ENCODE measurements around the gene ACER1. TPM values are rescaled to one million over a fixed set of nuclear protein-coding genes. Genes with fewer than 3 reads are reported as not detected.

Gene ACER1, protein sequence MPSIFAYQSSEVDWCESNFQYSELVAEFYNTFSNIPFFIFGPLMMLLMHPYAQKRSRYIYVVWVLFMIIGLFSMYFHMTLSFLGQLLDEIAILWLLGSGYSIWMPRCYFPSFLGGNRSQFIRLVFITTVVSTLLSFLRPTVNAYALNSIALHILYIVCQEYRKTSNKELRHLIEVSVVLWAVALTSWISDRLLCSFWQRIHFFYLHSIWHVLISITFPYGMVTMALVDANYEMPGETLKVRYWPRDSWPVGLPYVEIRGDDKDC
- total RNA-seq: not detected in 2 replicates

DNA sequence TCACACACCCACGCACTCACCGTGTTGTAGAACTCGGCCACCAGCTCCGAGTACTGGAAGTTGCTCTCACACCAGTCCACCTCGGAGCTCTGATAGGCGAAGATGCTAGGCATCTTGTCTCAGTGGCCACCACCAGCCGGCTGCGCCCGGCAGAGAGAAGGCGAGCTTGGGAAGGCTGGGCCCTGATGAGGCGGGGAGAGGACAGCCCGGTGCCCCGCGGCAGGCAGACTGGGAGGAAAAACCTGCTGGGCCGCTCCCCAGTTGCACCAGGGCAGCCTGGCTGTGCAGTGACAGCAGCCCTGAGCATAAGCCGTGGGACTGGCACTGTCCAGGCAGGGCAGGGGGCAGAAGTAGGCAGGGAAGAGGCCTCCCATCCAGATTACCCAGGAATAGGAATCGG lies at the start of gene ACER1:
ACER1 (minus strand) TSS at position 174 of the 400 bp plus-strand sequence; CDS start at position 113, 61 bp downstream.

DNA sequence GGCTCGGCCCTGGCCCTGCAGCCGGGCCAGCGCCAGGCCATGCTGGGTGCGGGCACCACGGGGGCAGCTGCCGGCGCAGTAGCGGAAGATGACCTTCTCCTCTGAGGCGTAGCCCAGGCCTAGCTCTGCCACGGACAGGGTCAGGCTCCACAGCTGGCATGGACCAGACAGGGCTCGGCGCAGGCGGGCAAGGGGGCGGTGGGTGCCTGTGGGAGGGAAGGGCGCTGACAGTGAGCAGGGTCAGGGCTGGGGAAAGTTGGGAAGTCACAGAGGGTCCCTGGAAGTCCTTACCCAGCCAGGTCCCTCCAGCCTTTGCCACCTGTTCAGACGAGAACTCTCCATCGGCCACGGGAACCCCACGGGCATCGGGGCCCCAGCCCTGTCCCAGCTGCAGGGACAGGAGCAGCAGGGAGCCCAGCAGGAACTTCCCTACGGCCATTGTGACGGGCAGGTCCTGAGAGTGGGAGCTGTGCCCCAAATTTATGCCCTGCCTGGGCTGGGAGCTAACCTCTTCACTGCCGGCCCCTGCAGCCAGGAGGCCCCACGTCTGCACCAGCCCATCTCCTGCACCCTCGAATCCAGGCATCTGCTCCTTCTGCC lies 42.1 kb upstream of the ACER1 start, which contains the start of gene PSPN:
PSPN (minus strand) TSS at position 523 of the 600 bp plus-strand sequence; CDS start at position 439, 84 bp downstream.

DNA sequence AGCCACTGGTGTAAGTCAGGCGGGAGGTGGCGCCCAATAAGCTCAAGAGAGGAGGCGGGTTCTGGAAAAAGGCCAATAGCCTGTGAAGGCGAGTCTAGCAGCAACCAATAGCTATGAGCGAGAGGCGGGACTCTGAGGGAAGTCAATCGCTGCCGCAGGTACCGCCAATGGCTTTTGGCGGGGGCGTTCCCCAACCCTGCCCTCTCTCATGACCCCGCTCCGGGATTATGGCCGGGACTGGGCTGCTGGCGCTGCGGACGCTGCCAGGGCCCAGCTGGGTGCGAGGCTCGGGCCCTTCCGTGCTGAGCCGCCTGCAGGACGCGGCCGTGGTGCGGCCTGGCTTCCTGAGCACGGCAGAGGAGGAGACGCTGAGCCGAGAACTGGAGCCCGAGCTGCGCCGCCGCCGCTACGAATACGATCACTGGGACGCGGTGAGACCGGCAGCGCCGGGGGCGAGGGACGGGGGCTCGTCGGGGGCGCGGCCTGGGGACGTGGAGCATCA lies 39.2 kb upstream of the ACER1 start, which contains the start of gene ALKBH7:
ALKBH7 (plus strand) TSS at position 201 of the 502 bp plus-strand sequence; CDS start at position 228, 27 bp downstream.

DNA sequence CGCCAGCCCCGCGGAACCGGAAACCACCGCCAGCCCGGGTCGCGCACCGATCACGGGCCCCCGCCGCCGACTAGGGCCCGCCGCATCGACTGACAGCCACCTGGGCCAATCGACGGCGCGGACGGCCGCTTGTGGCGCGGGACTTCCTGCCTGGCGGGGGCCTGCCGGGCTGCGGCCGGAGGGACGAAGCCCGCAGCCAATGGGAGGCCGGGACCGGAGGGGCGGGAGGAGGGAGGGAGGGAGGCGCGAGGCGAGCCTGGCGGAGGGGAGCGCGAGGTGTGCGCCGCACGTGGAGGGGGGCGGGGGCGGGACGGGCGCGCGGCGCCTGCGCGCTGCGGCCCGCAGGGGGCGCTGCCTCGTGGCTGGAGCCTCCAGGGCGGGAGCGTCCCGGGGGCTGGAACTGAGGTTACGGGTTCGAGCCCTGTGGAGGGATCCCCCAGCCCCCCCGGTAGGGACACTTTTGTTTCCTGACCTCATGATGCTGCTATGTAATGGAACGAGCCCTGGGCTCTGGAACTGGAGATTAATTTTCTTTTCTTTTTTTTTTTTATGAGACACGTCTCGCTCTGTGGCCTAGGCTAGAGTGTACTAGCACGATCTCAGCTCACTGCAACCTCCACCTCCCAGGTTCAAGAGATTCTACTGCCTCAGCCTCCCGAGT lies 53.4 kb downstream of the ACER1 start, which contains the start of gene MLLT1:
MLLT1 (minus strand) TSS at position 45 of the 661 bp plus-strand sequence. CDS start 191 bp downstream, outside the sequence.

Other genes starting within 250 kb of the ACER1 start
- gene RFX2, start 223.1 kb downstream of the ACER1 start, total RNA-seq: 2.5 and 3.5 TPM in 2 replicates
- gene ACSBG2, start 197.9 kb downstream of the ACER1 start, total RNA-seq: not detected in 2 replicates
- gene MLLT1, start 53.6 kb downstream of the ACER1 start, total RNA-seq: 20.4 and 44.3 TPM in 2 replicates
- gene CLPP, start 27.9 kb upstream of the ACER1 start, total RNA-seq: 128 and 177 TPM in 2 replicates
- gene ALKBH7, start 39.2 kb upstream of the ACER1 start, total RNA-seq: 67.6 and 91.1 TPM in 2 replicates
- gene PSPN, start 42.3 kb upstream of the ACER1 start, total RNA-seq: 0.26 and 1.4 TPM in 2 replicates
- gene GTF2F1, start 59.6 kb upstream of the ACER1 start, total RNA-seq: 37.9 and 71.2 TPM in 2 replicates
- gene KHSRP, start 91.2 kb upstream of the ACER1 start, total RNA-seq: 182 and 196 TPM in 2 replicates
- gene SLC25A41, start 100.2 kb upstream of the ACER1 start, total RNA-seq: not detected in 2 replicates
- gene SLC25A23, start 126.2 kb upstream of the ACER1 start, total RNA-seq: 34.1 and 79.8 TPM in 2 replicates
- 1.7 TPM in 1 of 2 replicates, not detected in the other for gene CRB3, start 130.7 kb upstream of the ACER1 start, total RNA-seq
- gene DENND1C, start 148.2 kb upstream of the ACER1 start, total RNA-seq: not detected in 2 replicates
- gene TUBB4A, start 168.7 kb upstream of the ACER1 start, total RNA-seq: not detected in 2 replicates
- 1.3 TPM in 1 of 2 replicates, not detected in the other for gene TNFSF9, start 197.4 kb upstream of the ACER1 start, total RNA-seq